MCF 10A (cell line): ENCODE measurements around the gene VSIG8. TPM values are rescaled to one million over a fixed set of nuclear protein-coding genes. Genes with fewer than 3 reads are reported as not detected.
"Not testable (repeated sequence)": the region's sequence is repeated elsewhere in the genome, so short reads cannot be mapped to it uniquely, and the experiment has no call there.

ENCODE experiments used
- BruUV-seq: library from RNA; stranded (reverse); fragments of 400-500 nt; replicated peaks from 2 replicates; lab custom pipeline; 2021; lab: Mats Ljungman, UMichigan
- CTCF ChIA-PET: fragments of 300-600 bp; sonication (Branson Sonifier 250); formaldehyde crosslinking; extraction: SDS; loops from one replicate; lab custom pipeline; 2021; ENCODE audit warnings: antibody characterized with exemption, inconsistent platforms; lab: Yijun Ruan, JAX
- POLR2A ChIA-PET: fragments of 300-600, 350-650 bp; sonication (Branson Sonifier 250); formaldehyde crosslinking; extraction: SDS; loops from one replicate; lab custom pipeline; 2020; ENCODE audit warnings: antibody characterized with exemption, inconsistent platforms; lab: Yijun Ruan, JAX
- DNase-seq: peaks from one replicate; pipeline ENCODE4 v3.0.0-alpha.2; 2018; ENCODE audit not compliant: unreplicated experiment
- H3K27ac Mint-ChIP-seq: one replicate; pipeline ENCODE4 v1.8.0; 2022; ENCODE audit warnings: mild to moderate bottlenecking, low read depth, mixed read lengths; ENCODE audit not compliant: unreplicated experiment
- H3K27me3 Mint-ChIP-seq: one replicate; pipeline ENCODE4 v1.8.0; 2022; ENCODE audit warnings: mixed read lengths; ENCODE audit not compliant: insufficient read depth, unreplicated experiment
- H3K36me3 Mint-ChIP-seq: one replicate; pipeline ENCODE4 v1.8.0; 2022; ENCODE audit warnings: mild to moderate bottlenecking, moderate library complexity, mixed read lengths; ENCODE audit not compliant: insufficient read depth, unreplicated experiment
- H3K4me1 Mint-ChIP-seq: one replicate; pipeline ENCODE4 v1.8.0; 2022; ENCODE audit warnings: mixed read lengths; ENCODE audit not compliant: insufficient read depth, unreplicated experiment
- H3K4me3 Mint-ChIP-seq: one replicate; pipeline ENCODE4 v1.8.0; 2022; ENCODE audit warnings: mild to moderate bottlenecking, moderate library complexity, mixed read lengths; ENCODE audit not compliant: unreplicated experiment
- H3K9me3 Mint-ChIP-seq: one replicate; pipeline ENCODE4 v1.8.0; 2022; ENCODE audit warnings: mixed read lengths; ENCODE audit not compliant: unreplicated experiment
- intact Hi-C: fragments of 100-400 bp; cut with micrococcal nuclease; formaldehyde crosslinking; loops from 2 replicates; pipeline ENCODE4 v1.14.1; 2022
- total RNA-seq: library from RNA; stranded (reverse); gene quantifications from 2 replicates; pipeline ENCODE4 v1.2.3, GENCODE V29; 2022
- TF ChIP-seq, protein P1 (sequence below): fragments of 200-600 bp; IDR thresholded peaks from one replicate; pipeline ENCODE4 v1.8.0; 2022; ENCODE audit warnings: antibody characterized with exemption, mild to moderate bottlenecking; ENCODE audit not compliant: unreplicated experiment

VSIG8 gene
- total RNA-seq, 1 experiment from 2014 or later = not detected

GRCh38 chr1:159906960-159907359 lies 44.5 kb upstream of the VSIG8 start:
- H3K27ac Mint-ChIP-seq = no peak overlapping the region
- BruUV-seq = no TSS peak
- intact Hi-C loops = no loop called here
- no peak for DNase-seq
- peaks cover 6% of the 10 kb centered on the region for H3K36me3 Mint-ChIP-seq
- no peak overlapping the region for H3K4me3 Mint-ChIP-seq
- H3K9me3 Mint-ChIP-seq = no peaks in the 10 kb centered on the region
- no peaks in the 10 kb centered on the region for H3K27me3 Mint-ChIP-seq
- TF ChIP-seq, protein P1, sequence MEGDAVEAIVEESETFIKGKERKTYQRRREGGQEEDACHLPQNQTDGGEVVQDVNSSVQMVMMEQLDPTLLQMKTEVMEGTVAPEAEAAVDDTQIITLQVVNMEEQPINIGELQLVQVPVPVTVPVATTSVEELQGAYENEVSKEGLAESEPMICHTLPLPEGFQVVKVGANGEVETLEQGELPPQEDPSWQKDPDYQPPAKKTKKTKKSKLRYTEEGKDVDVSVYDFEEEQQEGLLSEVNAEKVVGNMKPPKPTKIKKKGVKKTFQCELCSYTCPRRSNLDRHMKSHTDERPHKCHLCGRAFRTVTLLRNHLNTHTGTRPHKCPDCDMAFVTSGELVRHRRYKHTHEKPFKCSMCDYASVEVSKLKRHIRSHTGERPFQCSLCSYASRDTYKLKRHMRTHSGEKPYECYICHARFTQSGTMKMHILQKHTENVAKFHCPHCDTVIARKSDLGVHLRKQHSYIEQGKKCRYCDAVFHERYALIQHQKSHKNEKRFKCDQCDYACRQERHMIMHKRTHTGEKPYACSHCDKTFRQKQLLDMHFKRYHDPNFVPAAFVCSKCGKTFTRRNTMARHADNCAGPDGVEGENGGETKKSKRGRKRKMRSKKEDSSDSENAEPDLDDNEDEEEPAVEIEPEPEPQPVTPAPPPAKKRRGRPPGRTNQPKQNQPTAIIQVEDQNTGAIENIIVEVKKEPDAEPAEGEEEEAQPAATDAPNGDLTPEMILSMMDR = no peak
- POLR2A ChIA-PET = interaction anchor here (0.8 to 1.6 kb wide), 2 partner anchors 18 to 27 kb away, joined by 3 to 5 read pairs; partner anchors contain the start of gene TAGLN2
- CTCF ChIA-PET = interaction anchor here (0.6 to 8.9 kb wide), 10 partner anchors 9 to 696 kb away, joined by 3 to 134 read pairs (median 4); no protein-coding TSS in a partner anchor
- peaks cover 9% of the 10 kb centered on the region for H3K4me1 Mint-ChIP-seq

DNA sequence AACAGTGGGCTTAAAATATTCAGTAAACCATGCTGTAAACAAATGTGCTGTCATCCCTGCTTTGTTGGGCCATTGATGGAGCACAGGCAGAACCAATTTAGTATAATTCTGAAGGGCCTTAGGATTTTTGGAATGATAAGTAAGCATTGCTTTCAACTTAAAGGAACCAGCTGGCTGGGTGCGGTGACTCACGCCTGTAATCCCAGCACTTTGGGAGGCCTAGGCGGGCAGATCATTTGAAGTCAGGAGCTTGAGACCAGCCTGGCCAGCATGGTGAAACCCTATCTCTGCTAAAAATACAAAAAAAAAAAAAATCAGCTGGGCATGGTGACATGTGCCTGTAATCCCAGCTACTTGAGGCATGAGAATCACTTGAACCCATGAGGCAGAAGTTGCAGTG lies 41.6 kb upstream of the VSIG8 start:
- CTCF ChIA-PET = interaction anchor here (0.6 to 8.9 kb wide), 6 partner anchors 12 to 771 kb away, joined by 3 to 134 read pairs (median 6); no protein-coding TSS in a partner anchor
- H3K27ac Mint-ChIP-seq, H3K4me3 Mint-ChIP-seq, H3K4me1 Mint-ChIP-seq, POLR2A ChIA-PET, intact Hi-C loops, BruUV-seq, DNase-seq, H3K36me3 Mint-ChIP-seq, H3K27me3 Mint-ChIP-seq, H3K9me3 Mint-ChIP-seq: not testable (repeated sequence)

DNA sequence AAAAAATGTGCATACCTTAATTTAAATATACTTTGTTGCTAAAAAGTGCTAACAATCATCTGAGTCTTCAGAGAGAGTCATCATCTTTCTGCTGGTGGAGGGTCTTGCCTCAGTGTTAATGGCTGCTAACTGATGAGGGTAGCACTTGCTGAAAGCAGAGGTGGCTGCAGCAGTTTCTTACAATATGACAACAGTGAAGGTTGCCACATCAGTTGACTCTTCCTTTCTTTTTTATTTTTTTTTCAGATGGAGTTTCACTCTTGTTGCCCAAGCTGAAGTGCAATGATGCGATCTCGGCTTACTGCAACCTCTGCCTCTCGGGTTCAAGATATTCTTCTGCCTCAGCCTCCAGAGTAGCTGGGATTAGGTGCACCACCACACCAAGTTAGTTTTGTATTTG lies 40.1 kb upstream of the VSIG8 start:
- ChIA-PET POLR2A (no interaction called here), CTCF (interaction anchor here (0.6 to 8.9 kb wide), 5 partner anchors 11 to 104 kb away, joined by 3 to 134 read pairs (median 24); no protein-coding TSS in a partner anchor)
- H3K4me3 Mint-ChIP-seq = no peak overlapping the region
- BruUV-seq = no TSS peak
- no peak overlapping the region for H3K27ac Mint-ChIP-seq
- H3K36me3 Mint-ChIP-seq = no peaks in the 10 kb centered on the region
- intact Hi-C loops = no loop called here
- H3K27me3 Mint-ChIP-seq = no peaks in the 10 kb centered on the region
- TF ChIP-seq, protein P1 = no peak
- no peaks in the 10 kb centered on the region for H3K9me3 Mint-ChIP-seq
- H3K4me1 Mint-ChIP-seq = peaks cover 10% of the 10 kb centered on the region
- DNase-seq = no peak

DNA sequence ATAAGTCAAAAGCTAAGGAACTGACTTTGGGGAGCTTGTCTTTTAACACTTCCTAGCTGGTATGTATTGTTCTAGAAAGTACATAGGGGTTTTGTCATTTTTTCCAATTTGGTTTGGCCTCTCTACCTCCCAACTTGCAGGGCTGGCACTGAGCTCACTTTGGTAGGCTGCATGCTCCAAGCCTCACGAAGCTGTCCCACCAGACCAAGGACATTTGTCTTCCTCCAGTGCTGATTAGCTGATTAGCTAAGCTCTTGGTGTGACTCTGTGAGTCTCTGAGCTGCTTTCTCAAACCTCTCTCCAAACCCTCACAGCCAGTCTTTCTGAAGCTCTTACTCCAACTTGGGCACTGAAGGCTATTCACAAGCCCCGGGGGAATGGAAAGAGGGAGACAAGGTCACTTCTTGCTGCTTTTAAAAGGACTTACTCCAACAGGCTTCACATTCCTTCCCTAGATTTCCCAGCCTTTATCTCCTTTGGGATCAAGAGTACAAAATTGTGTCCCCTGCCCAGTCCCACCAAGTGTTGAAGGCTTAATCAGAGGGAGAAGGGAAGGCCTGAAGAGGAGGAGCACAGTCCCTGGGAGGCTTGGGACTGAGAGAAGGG lies 38.4 kb upstream of the VSIG8 start:
- no peak for DNase-seq
- Mint-ChIP-seq H3K27ac (no peak overlapping the region), H3K9me3 (no peaks in the 10 kb centered on the region), H3K4me1 (peaks cover 10% of the 10 kb centered on the region), H3K27me3 (no peaks in the 10 kb centered on the region), H3K36me3 (no peaks in the 10 kb centered on the region), H3K4me3 (no peak overlapping the region)
- intact Hi-C loops = no loop called here
- TF ChIP-seq, protein P1 = no peak
- BruUV-seq = no TSS peak
- ChIA-PET CTCF (interaction anchor here (0.5 to 8.9 kb wide), 13 partner anchors 9 to 1192 kb away, joined by 3 to 134 read pairs (median 3); no protein-coding TSS in a partner anchor), POLR2A (no interaction called here)
